Keratinocyte (primary cell): ENCODE results near the gene HNF1B. TPM values are rescaled to one million over a fixed set of nuclear protein-coding genes. Genes with fewer than 3 reads are reported as not detected.

ENCODE experiments used
- DNase-seq: peaks from one replicate; pipeline ENCODE4 v3.0.0-alpha.2; 2011; ENCODE audit warnings: low read depth, missing footprints, low spot score
- FAIRE-seq: peaks from 2 replicates; lab custom pipeline; 2011; peaks lifted over from hg19 to GRCh38; lab: Jason Lieb, UNC
- H2AFZ ChIP-seq: 2 replicates; pipeline ENCODE4 v1.6.0; 2012; ENCODE audit warnings: low read length, control low read depth, inconsistent platforms; ENCODE audit not compliant: control insufficient read depth
- H3K27ac ChIP-seq: 2 replicates; pipeline ENCODE4 v1.5.1; 2011; ENCODE audit warnings: low read length; ENCODE audit not compliant: control insufficient read depth, insufficient read depth
- H3K27me3 ChIP-seq: 3 replicates; pipeline ENCODE4 v1.6.0; 2011; ENCODE audit warnings: low read length; ENCODE audit not compliant: control insufficient read depth, insufficient read depth; ENCODE audit errors: extremely low read depth
- H3K36me3 ChIP-seq, 2 experiments: 2 replicates in 1 of 2; 3 replicates in 1 of 2; pipeline ENCODE4 v1.5.1; 2011; ENCODE audit warnings: low read length in 2 of 2, mild to moderate bottlenecking in 1 of 2; ENCODE audit not compliant: control insufficient read depth in 2 of 2, insufficient read depth in 2 of 2; ENCODE audit errors: extremely low read depth in 1 of 2
- H3K4me1 ChIP-seq: 3 replicates; pipeline ENCODE4 v1.5.1; 2011; ENCODE audit warnings: low read length; ENCODE audit not compliant: control insufficient read depth, insufficient read depth; ENCODE audit errors: extremely low read depth
- H3K4me2 ChIP-seq: 3 replicates; pipeline ENCODE4 v1.6.0; 2011; ENCODE audit warnings: low read depth, low read length; ENCODE audit not compliant: control insufficient read depth, insufficient read depth; ENCODE audit errors: extremely low read depth
- H3K4me3 ChIP-seq, 3 experiments: fragments of 200-600 bp in 1 of 3; sonication (generic) in 1 of 3; 2 replicates in 2 of 3; 3 replicates in 1 of 3; pipeline ENCODE4 v1.5.1; 2011 to 2016; ENCODE audit warnings: low read length in 3 of 3, mild to moderate bottlenecking in 3 of 3, control low read depth in 2 of 3, inconsistent platforms in 1 of 3, low read depth in 1 of 3, mixed read lengths in 1 of 3, mixed run types in 1 of 3, moderate library complexity in 1 of 3; ENCODE audit not compliant: control insufficient read depth in 2 of 3, insufficient read depth in 2 of 3; ENCODE audit errors: extremely low read depth in 1 of 3
- H3K79me2 ChIP-seq: 2 replicates; pipeline ENCODE4 v1.6.0; 2012; ENCODE audit warnings: low read length; ENCODE audit not compliant: control insufficient read depth, insufficient read depth
- H3K9ac ChIP-seq: 3 replicates; pipeline ENCODE4 v1.6.0; 2011; ENCODE audit warnings: low read length; ENCODE audit not compliant: control insufficient read depth, insufficient read depth; ENCODE audit errors: extremely low read depth
- H3K9me1 ChIP-seq: 3 replicates; pipeline ENCODE4 v1.6.0; 2011; ENCODE audit warnings: low read length; ENCODE audit not compliant: control insufficient read depth, insufficient read depth; ENCODE audit errors: extremely low read depth
- H3K9me3 ChIP-seq: 2 replicates; pipeline ENCODE4 v1.5.1; 2012; ENCODE audit warnings: low read depth, low read length; ENCODE audit not compliant: control insufficient read depth
- H4K20me1 ChIP-seq: 3 replicates; pipeline ENCODE4 v1.6.0; 2011; ENCODE audit warnings: low read length; ENCODE audit not compliant: control insufficient read depth, insufficient read depth; ENCODE audit errors: extremely low read depth
- EZH2 ChIP-seq: IDR thresholded peaks from one replicate; pipeline ENCODE4 v1.6.1; 2012; ENCODE audit warnings: inconsistent platforms, mild to moderate bottlenecking, low read length, moderate library complexity
- dilution Hi-C: fragments of 300-500 bp; cut with MboI; formaldehyde crosslinking; loops from one replicate; pipeline ENCODE4 v1.7.0; 2020; ENCODE audit warnings: low sequenced_read_pairs; ENCODE audit not compliant: extremely low pct_ligation_motif_present
- polyA plus RNA-seq, 5 experiments: library from polyadenylated mRNA; depleted of rRNA in 3 of 5; stranded (reverse) in 3 of 5; stranded (forward) in 1 of 5; unstranded in 1 of 5; fragments of >200 nt; gene quantifications; 1 replicate in 1 of 5; 2 replicates in 3 of 5; 3 replicates in 1 of 5; pipeline versions ENCODE4 v1.2.1 to v1.2.3, GENCODE V29; 2011 to 2012; ENCODE audit warnings: missing spikeins in 2 of 5, low read depth in 1 of 5, low replicate concordance in 1 of 5
- TF ChIP-seq, protein P1 (sequence below), 3 experiments: IDR thresholded peaks in 1 of 3; conservative IDR thresholded peaks in 1 of 3; optimal IDR thresholded peaks in 1 of 3; 2 replicates in 2 of 3; 3 replicates in 1 of 3; pipeline versions ENCODE3 to v1.5.1; 2011; ENCODE audit warnings: low read length in 3 of 3, mild to moderate bottlenecking in 3 of 3, moderate library complexity in 2 of 3, control low read depth in 1 of 3, inconsistent platforms in 1 of 3; ENCODE audit not compliant: insufficient read depth in 2 of 3; ENCODE audit errors: extremely low read depth in 1 of 3

Gene HNF1B
- polyA plus RNA-seq, 1 donor (not counting 4 experiments of a cell fraction or from before 2014, with no cell fraction given), result not detected

- Histone ChIP-seq H3K4me2 (peak overlapping the region; percentile 0), H4K20me1 (no peaks in the 10 kb centered on the region), H3K36me3 (no peaks in the 10 kb centered on the region), H3K9me3 (no peaks in the 10 kb centered on the region), H3K4me1 (peaks cover 33% of the 10 kb centered on the region), H3K9ac (no peak overlapping the region), H2AFZ (no peak overlapping the region), H3K4me3 (no peak overlapping the region), H3K27ac (no peak overlapping the region), H3K79me2 (no peaks in the 10 kb centered on the region), H3K9me1 (no peaks in the 10 kb centered on the region), H3K27me3 (no peaks in the 10 kb centered on the region)
- DNase-seq, result peak; percentile 59
- FAIRE-seq, result no peak
- TF ChIP-seq EZH2, result no peak
- TF ChIP-seq, protein P1, sequence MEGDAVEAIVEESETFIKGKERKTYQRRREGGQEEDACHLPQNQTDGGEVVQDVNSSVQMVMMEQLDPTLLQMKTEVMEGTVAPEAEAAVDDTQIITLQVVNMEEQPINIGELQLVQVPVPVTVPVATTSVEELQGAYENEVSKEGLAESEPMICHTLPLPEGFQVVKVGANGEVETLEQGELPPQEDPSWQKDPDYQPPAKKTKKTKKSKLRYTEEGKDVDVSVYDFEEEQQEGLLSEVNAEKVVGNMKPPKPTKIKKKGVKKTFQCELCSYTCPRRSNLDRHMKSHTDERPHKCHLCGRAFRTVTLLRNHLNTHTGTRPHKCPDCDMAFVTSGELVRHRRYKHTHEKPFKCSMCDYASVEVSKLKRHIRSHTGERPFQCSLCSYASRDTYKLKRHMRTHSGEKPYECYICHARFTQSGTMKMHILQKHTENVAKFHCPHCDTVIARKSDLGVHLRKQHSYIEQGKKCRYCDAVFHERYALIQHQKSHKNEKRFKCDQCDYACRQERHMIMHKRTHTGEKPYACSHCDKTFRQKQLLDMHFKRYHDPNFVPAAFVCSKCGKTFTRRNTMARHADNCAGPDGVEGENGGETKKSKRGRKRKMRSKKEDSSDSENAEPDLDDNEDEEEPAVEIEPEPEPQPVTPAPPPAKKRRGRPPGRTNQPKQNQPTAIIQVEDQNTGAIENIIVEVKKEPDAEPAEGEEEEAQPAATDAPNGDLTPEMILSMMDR (optimal IDR thresholded peaks at IDR 0.05 in 1 of 3, IDR thresholded peaks at IDR 0.05 in 1 of 3, conservative IDR thresholded peaks at IDR 0.05 in 1 of 3; ENCODE audit: extremely low read depth in 1 of 3, insufficient read depth in 2 of 3, low read length in 3 of 3), result peak in 1 of 3 experiments; percentile 13
- dilution Hi-C loops, result no loop called here
These were observed 42.3 kb downstream of the HNF1B start for GRCh38 chr17:37702598-37702997.

- Histone ChIP-seq H3K4me3 (no peak overlapping the region), H3K9ac (no peak overlapping the region), H3K79me2 (no peaks in the 10 kb centered on the region), H3K9me3 (no peaks in the 10 kb centered on the region), H3K27me3 (no peaks in the 10 kb centered on the region), H2AFZ (no peak overlapping the region), H3K27ac (no peak overlapping the region), H3K36me3 (no peaks in the 10 kb centered on the region), H3K4me1 (peaks cover 39% of the 10 kb centered on the region), H3K9me1 (no peaks in the 10 kb centered on the region), H4K20me1 (no peaks in the 10 kb centered on the region), H3K4me2 (no peak overlapping the region)
- no peak for FAIRE-seq
- dilution Hi-C loops, result no loop called here
- no peak for DNase-seq
- TF ChIP-seq EZH2, result no peak
- TF ChIP-seq, protein P1 (optimal IDR thresholded peaks at IDR 0.05 in 1 of 3, IDR thresholded peaks at IDR 0.05 in 1 of 3, conservative IDR thresholded peaks at IDR 0.05 in 1 of 3; ENCODE audit: extremely low read depth in 1 of 3, insufficient read depth in 2 of 3, low read length in 3 of 3), result peak; percentile 74 to 83 (median 77)
These were observed 43.4 kb downstream of the HNF1B start for GRCh38 chr17:37701496-37701898.
